AG04449 (cell line): Measurements from ENCODE around the gene NSFL1C.

Experiments used
- CTCF ChIA-PET: fragments of 350-600 bp; formaldehyde crosslinking; extraction: SDS; loops from one replicate; lab custom pipeline; 2021; ENCODE audit warnings: antibody characterized with exemption; lab: Yijun Ruan, JAX
- POLR2A ChIA-PET: fragments of 400-600, 350-600 bp; formaldehyde crosslinking; extraction: SDS; loops from one replicate; lab custom pipeline; 2020; ENCODE audit warnings: antibody characterized with exemption, inconsistent platforms; lab: Yijun Ruan, JAX
- DNase-seq: peaks from one replicate; pipeline ENCODE4 v3.0.0-alpha.2; 2010; ENCODE audit warnings: low read depth, low spot score
- H3K4me3 ChIP-seq: 2 replicates; pipeline ENCODE4 v1.5.1; 2011; ENCODE audit warnings: low read depth, mild to moderate bottlenecking, control low read depth, low read length
- TF ChIP-seq, protein P1 (sequence below): IDR thresholded peaks from one replicate; pipeline ENCODE4 v1.5.1; 2011; ENCODE audit warnings: mild to moderate bottlenecking, moderate library complexity, low read length, control low read depth, inconsistent platforms; ENCODE audit not compliant: insufficient read depth; ENCODE audit errors: missing control alignments

The NSFL1C gene

DNA sequence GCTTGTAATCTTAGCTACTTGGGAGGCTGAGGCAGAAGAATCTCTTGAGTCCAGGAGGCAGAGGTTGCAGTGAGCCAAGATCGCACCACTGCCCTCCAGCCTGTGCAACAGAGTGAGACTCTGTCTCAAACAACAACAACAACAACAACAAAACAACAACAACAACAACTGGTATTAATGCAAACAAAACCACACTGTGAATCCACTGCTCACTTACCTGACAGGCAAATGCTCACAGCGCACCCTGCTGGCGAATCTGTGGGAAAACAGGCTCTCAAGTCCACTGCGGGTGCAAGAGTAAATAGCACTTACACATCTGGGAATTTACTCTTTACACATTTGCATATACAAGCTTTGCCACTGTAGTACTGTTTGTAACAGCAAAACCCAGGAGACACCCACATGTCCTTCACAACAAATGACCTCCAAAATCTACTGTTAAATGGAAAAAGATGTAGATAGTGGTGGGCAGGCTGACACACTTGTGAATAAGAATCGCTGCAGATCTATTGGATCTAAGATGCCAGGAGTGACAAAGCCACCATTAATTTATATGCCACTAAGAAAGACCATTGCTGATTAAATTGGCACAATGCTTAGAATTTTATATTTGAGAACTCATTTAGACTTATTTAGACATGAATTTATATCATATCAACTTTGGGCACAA lies 29.3 kb downstream of the NSFL1C start:
- no peak overlapping the region for H3K4me3 ChIP-seq
- TF ChIP-seq, protein P1, sequence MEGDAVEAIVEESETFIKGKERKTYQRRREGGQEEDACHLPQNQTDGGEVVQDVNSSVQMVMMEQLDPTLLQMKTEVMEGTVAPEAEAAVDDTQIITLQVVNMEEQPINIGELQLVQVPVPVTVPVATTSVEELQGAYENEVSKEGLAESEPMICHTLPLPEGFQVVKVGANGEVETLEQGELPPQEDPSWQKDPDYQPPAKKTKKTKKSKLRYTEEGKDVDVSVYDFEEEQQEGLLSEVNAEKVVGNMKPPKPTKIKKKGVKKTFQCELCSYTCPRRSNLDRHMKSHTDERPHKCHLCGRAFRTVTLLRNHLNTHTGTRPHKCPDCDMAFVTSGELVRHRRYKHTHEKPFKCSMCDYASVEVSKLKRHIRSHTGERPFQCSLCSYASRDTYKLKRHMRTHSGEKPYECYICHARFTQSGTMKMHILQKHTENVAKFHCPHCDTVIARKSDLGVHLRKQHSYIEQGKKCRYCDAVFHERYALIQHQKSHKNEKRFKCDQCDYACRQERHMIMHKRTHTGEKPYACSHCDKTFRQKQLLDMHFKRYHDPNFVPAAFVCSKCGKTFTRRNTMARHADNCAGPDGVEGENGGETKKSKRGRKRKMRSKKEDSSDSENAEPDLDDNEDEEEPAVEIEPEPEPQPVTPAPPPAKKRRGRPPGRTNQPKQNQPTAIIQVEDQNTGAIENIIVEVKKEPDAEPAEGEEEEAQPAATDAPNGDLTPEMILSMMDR = peak; percentile 84
- POLR2A ChIA-PET = no interaction called here
- CTCF ChIA-PET = interaction anchor here (0.6 to 8.2 kb wide), 31 partner anchors 13 to 260 kb away, joined by 3 to 178 read pairs (median 6); partner anchors contain the start of genes NSFL1C and SDCBP2
- DNase-seq = peak; percentile 38

DNA sequence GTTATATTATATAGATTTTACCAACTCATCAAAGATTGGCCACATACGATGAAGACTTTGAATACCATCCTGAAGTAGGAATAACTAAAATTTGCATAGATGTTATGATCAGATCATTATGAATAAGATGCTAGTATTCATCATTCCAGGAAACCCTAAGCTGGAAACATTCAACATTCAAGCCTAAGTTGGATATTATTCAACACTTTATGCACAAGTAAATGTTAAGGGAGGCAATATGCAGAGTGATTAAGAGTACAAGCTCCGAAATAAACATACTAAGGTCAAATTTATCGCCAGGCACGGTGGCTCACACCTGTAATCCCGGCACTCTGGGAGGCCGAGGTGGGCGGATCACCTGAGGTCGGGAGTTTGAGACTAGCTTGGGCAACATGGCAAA lies 30.4 kb downstream of the NSFL1C start:
- no peak for DNase-seq
- ChIA-PET CTCF (interaction anchor here (0.7 to 8.2 kb wide), 18 partner anchors 8 to 226 kb away, joined by 3 to 178 read pairs (median 16); partner anchors contain the start of genes NSFL1C and SDCBP2), POLR2A (no interaction called here)
- TF ChIP-seq, protein P1 = no peak
- no peak overlapping the region for H3K4me3 ChIP-seq

- TF ChIP-seq, protein P1 = no peak
- H3K4me3 ChIP-seq = no peak overlapping the region
- ChIA-PET CTCF (interaction anchor here (0.6 to 8.2 kb wide), 15 partner anchors 9 to 225 kb away, joined by 3 to 178 read pairs (median 23); partner anchors contain the start of gene NSFL1C), POLR2A (interaction anchor here (0.7 kb wide), 1 partner anchor 108 kb away, joined by 6 read pairs; no protein-coding TSS in a partner anchor)
- DNase-seq = no peak
These were observed 31.3 kb downstream of the NSFL1C start for GRCh38 chr20:1435337-1435699.

- POLR2A ChIA-PET = interaction anchor here (0.7 kb wide), 1 partner anchor 108 kb away, joined by 6 read pairs; no protein-coding TSS in a partner anchor
- no peak overlapping the region for H3K4me3 ChIP-seq
- TF ChIP-seq, protein P1 = no peak
- peak; percentile 36 for DNase-seq
- CTCF ChIA-PET = interaction anchor here (0.6 to 8.2 kb wide), 15 partner anchors 11 to 225 kb away, joined by 3 to 178 read pairs (median 23); partner anchors contain the start of gene NSFL1C
These were observed 31.9 kb downstream of the NSFL1C start for GRCh38 chr20:1434571-1435336.

GRCh38 chr20:1431158-1431557 lies 35.5 kb downstream of the NSFL1C start:
- CTCF ChIA-PET = interaction anchor here (1.0 to 1.2 kb wide), 2 partner anchors 9 to 39 kb away, joined by 3 read pairs; no protein-coding TSS in a partner anchor
- no peak for DNase-seq
- H3K4me3 ChIP-seq = no peak overlapping the region
- POLR2A ChIA-PET = no interaction called here
- TF ChIP-seq, protein P1 = no peak
